Heart left ventricle (tissue), 13 donors: ENCODE results near the gene PSMB10.

ENCODE experiments used
- CTCF ChIP-seq, 12 donors: fragments of 200-600 bp; sonication (generic) in 4 of 12; IDR thresholded peaks; one replicate each; pipeline versions ENCODE4 v1.5.0 to v1.8.0; 2018 to 2022; ENCODE audit warnings: antibody characterized with exemption in 12 of 12, mild to moderate bottlenecking in 5 of 12
- POLR2A ChIP-seq, 2 donors: fragments of 450-650 bp; IDR thresholded peaks; one replicate each; pipeline ENCODE4 v1.6.1; 2017; ENCODE audit warnings: antibody characterized with exemption in 2 of 2, mild to moderate bottlenecking in 2 of 2, moderate library complexity in 2 of 2
- donor health status: ischemic (EF 13 %, LVEDD 7.1; RV severe dilation, severe dysfunction).
- donor health status: DM: no; HTN: yes; CAD: no.
- donor health status: DM: no; HTN: no; CAD: no.
- donor health status: ischemic (EF 25% LVEDD 6.9; RV normal size, moderate dysfunction).
- donor health status: ischemic (EF 25% LVEDD 5.7; RV mildly dilated, moderate dysfunction).
- donor health status: ischemic (EF 35%, LVEDD 5.7; RV mildly dilated, moderate dysfunction).
- donor health status: nonischemic (EF 11% LVEDD 7.7; RV severe dilation, severe dysfunction).
- donor health status: DM: yes; HTN: yes; CAD: no.
- donor health status: PGD.
- donor health status: ischemic (EF 29% LVEDD 5.4; RV normal size, mild dysfunction).
- donor health status: nonischemic (EF 23%, LVEDD 6.1; RV moderate dilation, normal function).

- TF ChIP-seq CTCF (IDR thresholded peaks at IDR 0.05) (no peak), POLR2A (IDR thresholded peaks at IDR 0.05) (no peak)
These were observed 18.8 kb downstream of the PSMB10 start for GRCh38 chr16:67917852-67918236.
